K562 (cell line): ENCODE results near the gene HOXB6. TPM values are rescaled to one million over a fixed set of nuclear protein-coding genes. Genes with fewer than 3 reads are reported as not detected.

ENCODE experiments used
- ATAC-seq: fragments of 200-7000 bp; cut with Tn5 transposase; 3 replicates; pipeline ENCODE4 v1.9.1; 2020; ENCODE audit warnings: moderate library complexity
- BruUV-seq: library from RNA; stranded (reverse); fragments of 400-500 nt; replicated peaks from 2 replicates; lab custom pipeline; 2021; lab: Mats Ljungman, UMichigan
- CTCF ChIA-PET: fragments of 300-600 bp; formaldehyde crosslinking; extraction: SDS; loops from one replicate; lab custom pipeline; 2021; ENCODE audit warnings: low intra/inter-chr PET ratio; lab: Yijun Ruan, JAX
- POLR2A ChIA-PET: fragments of 300-600, 350-650 bp; sonication (Branson Sonifier 250); formaldehyde crosslinking; extraction: SDS; loops from one replicate; lab custom pipeline; 2021; ENCODE audit warnings: antibody characterized with exemption, inconsistent platforms; lab: Yijun Ruan, JAX
- DNase-seq, 4 experiments: peaks; one replicate each; pipeline versions ENCODE4 v3.0.0 to v3.0.0-alpha.2; 2011 to 2018; ENCODE audit warnings: low spot score in 3 of 4, mixed read lengths in 3 of 4; ENCODE audit errors: extremely low read depth in 1 of 4
- FAIRE-seq: peaks from 2 replicates; lab custom pipeline; 2011; peaks lifted over from hg19 to GRCh38; lab: Jason Lieb, UNC
- H2AFZ ChIP-seq: 2 replicates; pipeline ENCODE4 v1.6.0; 2011; ENCODE audit warnings: low read depth, low read length, control low read depth, inconsistent platforms
- H3K27ac ChIP-seq: fragments of 200-600 bp; 3 replicates; pipeline ENCODE4 v1.8.0; 2011; ENCODE audit warnings: low read depth, mild to moderate bottlenecking, control low read depth, inconsistent platforms, low read length, moderate library complexity, mixed read lengths; ENCODE audit errors: extremely low read depth
- H3K27me3 ChIP-seq, 2 experiments: fragments of 300-600 bp in 1 of 2; 2 replicates in 1 of 2; 3 replicates in 1 of 2; pipeline versions ENCODE4 v1.6.0 to v1.8.0; 2011; ENCODE audit warnings: inconsistent platforms in 2 of 2, low read length in 2 of 2, mild to moderate bottlenecking in 1 of 2, mixed read lengths in 1 of 2, moderate library complexity in 1 of 2; ENCODE audit not compliant: control insufficient read depth in 2 of 2, insufficient read depth in 2 of 2
- H3K36me3 ChIP-seq: fragments of 300-600 bp; 3 replicates; pipeline ENCODE4 v1.8.0; 2011; ENCODE audit warnings: mild to moderate bottlenecking, low read length, inconsistent platforms; ENCODE audit not compliant: control insufficient read depth, insufficient read depth
- H3K4me1 ChIP-seq, 2 experiments: fragments of 200-600 bp in 1 of 2; replicated peaks in 1 of 2; 2 replicates in 1 of 2; 3 replicates in 1 of 2; pipeline versions ENCODE4 v1.5.1 to v1.8.0; 2011; ENCODE audit warnings: inconsistent platforms in 2 of 2, low read length in 2 of 2, mild to moderate bottlenecking in 1 of 2, mixed read lengths in 1 of 2, moderate library complexity in 1 of 2; ENCODE audit not compliant: control insufficient read depth in 2 of 2, insufficient read depth in 2 of 2
- H3K4me2 ChIP-seq: 2 replicates; pipeline ENCODE4 v1.6.1; 2011; ENCODE audit warnings: low read length, control low read depth, inconsistent platforms, mixed read lengths; ENCODE audit not compliant: insufficient read depth
- H3K4me3 ChIP-seq: fragments of 200-600 bp; sonication (generic), shearing (Covaris generic); 2 replicates; pipeline ENCODE4 v1.5.1; 2016; ENCODE audit warnings: control low read depth, inconsistent platforms
- H3K79me2 ChIP-seq: fragments of 200-600 bp; 3 replicates; pipeline ENCODE4 v1.8.0; 2011; ENCODE audit warnings: low read length, inconsistent platforms; ENCODE audit not compliant: control insufficient read depth, insufficient read depth
- H3K9ac ChIP-seq, 2 experiments: 2 replicates each; pipeline versions ENCODE4 v1.6.0 to v1.6.1; 2011; ENCODE audit warnings: low read depth in 2 of 2, low read length in 2 of 2, control low read depth in 1 of 2, inconsistent platforms in 1 of 2, mild to moderate bottlenecking in 1 of 2, mixed read lengths in 1 of 2; ENCODE audit not compliant: insufficient read depth in 1 of 2
- H3K9me1 ChIP-seq: one replicate; pipeline ENCODE4 v1.6.0; 2011; ENCODE audit warnings: inconsistent platforms, mild to moderate bottlenecking, low read length, moderate library complexity; ENCODE audit not compliant: control insufficient read depth, insufficient read depth
- H3K9me3 ChIP-seq: replicated peaks from 2 replicates; pipeline ENCODE4 v1.5.1; 2011; ENCODE audit warnings: low read depth, low read length, inconsistent platforms; ENCODE audit not compliant: control insufficient read depth, insufficient read depth
- H4K20me1 ChIP-seq: replicated peaks from 2 replicates; pipeline ENCODE4 v1.6.1; 2011; ENCODE audit warnings: low read length, inconsistent platforms, mixed read lengths; ENCODE audit not compliant: control insufficient read depth, insufficient read depth
- KDM1A ChIP-seq, 2 experiments: fragments of 450-650 bp; IDR thresholded peaks; 2 replicates each; pipeline ENCODE4 v1.6.1; 2016; ENCODE audit warnings: mild to moderate bottlenecking in 2 of 2
- PCBP1 ChIP-seq: fragments of 200-400 bp; formaldehyde crosslinking; IDR thresholded peaks from 2 replicates; pipeline ENCODE4 v1.6.1; 2018; ENCODE audit warnings: mild to moderate bottlenecking, low read depth, low read length; ENCODE audit not compliant: poor library complexity, severe bottlenecking
- STAT5A ChIP-seq: IDR thresholded peaks from 2 replicates; pipeline ENCODE4 v1.6.1; 2012; ENCODE audit warnings: low read length, inconsistent platforms, borderline replicate concordance
- TCFL5 ChIP-seq: fragments of 250-450 bp; sonication (Bioruptor Pico); conservative IDR thresholded peaks from 2 replicates; pipeline ENCODE4 v1.6.1; 2021; ENCODE audit warnings: mild to moderate bottlenecking, moderate library complexity, matching md5 sums
- WGBS: fragments of 100-300 bp; shearing (Covaris generic); methylation state at CpG from one replicate; pipeline ENCODE4 v1.1.6; 2016; ENCODE audit warnings: low coverage, mixed read lengths; ENCODE audit not compliant: insufficient coverage; ENCODE audit errors: missing lambda C conversion rate; 5-methylcytosine and 5-hydroxymethylcytosine counted together
- in situ Hi-C: fragments of 300-500 bp; cut with MboI; formaldehyde crosslinking; loops from 4 replicates; pipeline ENCODE4 v1.15.0; 2018; ENCODE audit warnings: inconsistent platforms, mixed read lengths
- intact Hi-C: fragments of 100-400 bp; cut with micrococcal nuclease; formaldehyde crosslinking; loops from 2 replicates; pipeline ENCODE4 v1.14.2; 2022
- polyA plus RNA-seq, 8 experiments: library from polyadenylated mRNA; depleted of rRNA in 4 of 8; stranded (reverse) in 5 of 8; unstranded in 3 of 8; fragments of >200 nt; fragmentation: Nextera tagmentation in 2 of 8; fragmentation: Illumina TruSeq in 1 of 8; extraction: Ambion mirVana in 2 of 8; extraction: Trizol in 1 of 8; gene quantifications; 2 replicates each; pipeline versions ENCODE4 v1.2.1 to v1.2.3, GENCODE V29; 2011 to 2014; ENCODE audit warnings: inconsistent platforms in 1 of 8, missing spikeins in 1 of 8
- total RNA-seq, 7 experiments: library from RNA; depleted of rRNA in 6 of 7; stranded (reverse); fragments of >200 nt in 6 of 7; fragmentation: Illumina TruSeq in 2 of 7; extraction: Trizol in 2 of 7; gene quantifications; 2 replicates each; pipeline versions ENCODE4 v1.2.1 to v1.2.3, GENCODE V29; 2011 to 2021; ENCODE audit warnings: low replicate concordance in 1 of 7
- TF ChIP-seq, protein P1 (sequence below): fragments of 250-450 bp; sonication (Bioruptor Pico); IDR thresholded peaks from 2 replicates; pipeline ENCODE4 v1.8.0; 2021; ENCODE audit warnings: borderline replicate concordance, mild to moderate bottlenecking, moderate library complexity; ENCODE audit not compliant: poor library complexity, severe bottlenecking
- TF ChIP-seq, protein P2 (sequence below), 3 experiments: fragments of 200-800 bp in 1 of 3; fragments of 250-450 bp in 1 of 3; fragments of 450-650 bp in 1 of 3; sonication (Bioruptor Pico) in 1 of 3; sonication (Bioruptor generic) in 1 of 3; formaldehyde crosslinking in 1 of 3; IDR thresholded peaks; 2 replicates each; pipeline versions ENCODE4 v1.6.1 to v1.8.0; 2016 to 2022; ENCODE audit warnings: mild to moderate bottlenecking in 2 of 3, missing genetic modification characterization in 2 of 3, missing compliant biosample characterization in 1 of 3, moderate library complexity in 1 of 3
- TF ChIP-seq, protein P3 (sequence below): sonication (generic); formaldehyde crosslinking; IDR thresholded peaks from 2 replicates; pipeline ENCODE4 v1.8.1; 2023; ENCODE audit warnings: mild to moderate bottlenecking, missing genetic modification reagents
- TF ChIP-seq, protein P4 (sequence below): sonication (generic); formaldehyde crosslinking; IDR thresholded peaks from 2 replicates; pipeline ENCODE4 v1.8.1; 2023; ENCODE audit warnings: mild to moderate bottlenecking, missing genetic modification reagents

The HOXB6 gene
- total and polyA plus RNA-seq, 9 of the 15 experiments (the other 6 are each of a cell fraction or from before 2014, with no cell fraction given) = 1.2 to 14.8 (median 4.9) TPM

DNA sequence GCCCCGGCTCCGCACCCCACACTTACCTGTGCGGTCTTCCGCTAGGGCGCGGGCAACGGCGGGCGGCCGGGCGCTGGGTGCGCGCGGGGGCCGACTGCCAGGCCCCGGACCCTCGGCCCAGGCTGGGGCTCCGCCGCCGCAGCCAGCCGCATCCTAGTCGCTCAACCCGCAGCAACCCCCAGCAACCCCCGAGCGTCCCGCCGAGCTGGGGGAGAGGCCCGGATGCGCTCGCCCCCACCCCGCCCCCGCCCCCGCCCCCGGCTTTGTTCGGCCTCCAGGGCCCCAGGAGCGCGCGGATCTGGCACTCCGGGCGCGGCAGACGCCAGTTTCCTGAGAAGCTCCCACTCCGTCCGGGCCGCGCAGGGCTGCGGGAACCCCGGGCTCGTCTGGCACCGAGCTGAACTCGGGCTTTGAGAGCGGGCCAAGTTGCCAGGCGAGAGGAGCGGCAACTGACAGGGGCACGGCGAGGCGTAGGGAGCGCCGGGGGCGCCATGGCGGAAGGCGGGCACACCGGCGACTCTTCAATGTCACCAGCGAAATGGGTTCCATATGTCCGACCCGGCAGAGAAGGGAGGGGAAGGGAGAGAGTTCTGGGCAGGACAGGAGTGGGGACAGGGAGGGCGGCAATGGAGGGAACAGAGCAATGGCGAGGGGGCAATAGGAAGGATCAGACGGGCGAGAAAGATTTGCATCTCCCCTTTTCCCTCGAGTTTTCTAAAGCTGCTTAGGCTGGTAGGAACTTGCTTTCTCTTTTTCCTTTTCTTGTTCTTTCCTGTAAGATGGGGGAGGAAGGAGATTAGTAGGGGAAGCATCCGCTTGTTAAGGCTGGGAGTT, 40.4 kb downstream of the HOXB6 start:
- POLR2A ChIA-PET = interaction anchor here (0.6 to 3.9 kb wide), 3 partner anchors 8 to 1647 kb away, joined by 3 to 21 read pairs (median 4); no protein-coding TSS in a partner anchor
- WGBS = 90% methylated on average over 26 of the region's 73 CpGs
- no peak overlapping the region for H3K4me3 ChIP-seq

More for the DNA sequence above, 40.4 kb downstream of the HOXB6 start:
- H3K4me1 ChIP-seq = peaks cover 8 to 16% of the 10 kb centered on the region in 2 experiments
- no peak for FAIRE-seq
- H3K9me3 ChIP-seq = no peaks in the 10 kb centered on the region
- H3K9ac ChIP-seq = no peak overlapping the region
- peaks cover 6% of the 10 kb centered on the region for H3K9me1 ChIP-seq
- H3K27me3 ChIP-seq = no peaks in the 10 kb centered on the region
- CTCF ChIA-PET = no interaction called here
- no peak overlapping the region for H2AFZ ChIP-seq
- peaks cover 46% of the 10 kb centered on the region for H3K79me2 ChIP-seq
- DNase-seq = peak in 1 of 4 experiments; percentile 33
- H3K27ac ChIP-seq = no peak overlapping the region
- ATAC-seq = no peak
- no TSS peak for BruUV-seq
- H3K36me3 ChIP-seq = peaks cover 89% of the 10 kb centered on the region; the same call in 2 of the 3 replicates
- H4K20me1 ChIP-seq = no peaks in the 10 kb centered on the region; the same call in 1 of the 2 replicates
- no peak overlapping the region for H3K4me2 ChIP-seq
- in situ Hi-C loops = no loop called here
- TF ChIP-seq, protein P1, sequence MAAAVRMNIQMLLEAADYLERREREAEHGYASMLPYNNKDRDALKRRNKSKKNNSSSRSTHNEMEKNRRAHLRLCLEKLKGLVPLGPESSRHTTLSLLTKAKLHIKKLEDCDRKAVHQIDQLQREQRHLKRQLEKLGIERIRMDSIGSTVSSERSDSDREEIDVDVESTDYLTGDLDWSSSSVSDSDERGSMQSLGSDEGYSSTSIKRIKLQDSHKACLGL (CRISPR knock-in tag) = no peak
- TF ChIP-seq PCBP1 (no peak), KDM1A (IDR thresholded peaks at IDR 0.05) (no peak), STAT5A (no peak), TCFL5 (no peak)
- TF ChIP-seq, protein P2, sequence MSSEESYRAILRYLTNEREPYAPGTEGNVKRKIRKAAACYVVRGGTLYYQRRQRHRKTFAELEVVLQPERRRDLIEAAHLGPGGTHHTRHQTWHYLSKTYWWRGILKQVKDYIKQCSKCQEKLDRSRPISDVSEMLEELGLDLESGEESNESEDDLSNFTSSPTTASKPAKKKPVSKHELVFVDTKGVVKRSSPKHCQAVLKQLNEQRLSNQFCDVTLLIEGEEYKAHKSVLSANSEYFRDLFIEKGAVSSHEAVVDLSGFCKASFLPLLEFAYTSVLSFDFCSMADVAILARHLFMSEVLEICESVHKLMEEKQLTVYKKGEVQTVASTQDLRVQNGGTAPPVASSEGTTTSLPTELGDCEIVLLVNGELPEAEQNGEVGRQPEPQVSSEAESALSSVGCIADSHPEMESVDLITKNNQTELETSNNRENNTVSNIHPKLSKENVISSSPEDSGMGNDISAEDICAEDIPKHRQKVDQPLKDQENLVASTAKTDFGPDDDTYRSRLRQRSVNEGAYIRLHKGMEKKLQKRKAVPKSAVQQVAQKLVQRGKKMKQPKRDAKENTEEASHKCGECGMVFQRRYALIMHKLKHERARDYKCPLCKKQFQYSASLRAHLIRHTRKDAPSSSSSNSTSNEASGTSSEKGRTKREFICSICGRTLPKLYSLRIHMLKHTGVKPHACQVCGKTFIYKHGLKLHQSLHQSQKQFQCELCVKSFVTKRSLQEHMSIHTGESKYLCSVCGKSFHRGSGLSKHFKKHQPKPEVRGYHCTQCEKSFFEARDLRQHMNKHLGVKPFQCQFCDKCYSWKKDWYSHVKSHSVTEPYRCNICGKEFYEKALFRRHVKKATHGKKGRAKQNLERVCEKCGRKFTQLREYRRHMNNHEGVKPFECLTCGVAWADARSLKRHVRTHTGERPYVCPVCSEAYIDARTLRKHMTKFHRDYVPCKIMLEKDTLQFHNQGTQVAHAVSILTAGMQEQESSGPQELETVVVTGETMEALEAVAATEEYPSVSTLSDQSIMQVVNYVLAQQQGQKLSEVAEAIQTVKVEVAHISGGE (CRISPR knock-in tag; IDR thresholded peaks at IDR 0.05) = no peak
- TF ChIP-seq, protein P3, sequence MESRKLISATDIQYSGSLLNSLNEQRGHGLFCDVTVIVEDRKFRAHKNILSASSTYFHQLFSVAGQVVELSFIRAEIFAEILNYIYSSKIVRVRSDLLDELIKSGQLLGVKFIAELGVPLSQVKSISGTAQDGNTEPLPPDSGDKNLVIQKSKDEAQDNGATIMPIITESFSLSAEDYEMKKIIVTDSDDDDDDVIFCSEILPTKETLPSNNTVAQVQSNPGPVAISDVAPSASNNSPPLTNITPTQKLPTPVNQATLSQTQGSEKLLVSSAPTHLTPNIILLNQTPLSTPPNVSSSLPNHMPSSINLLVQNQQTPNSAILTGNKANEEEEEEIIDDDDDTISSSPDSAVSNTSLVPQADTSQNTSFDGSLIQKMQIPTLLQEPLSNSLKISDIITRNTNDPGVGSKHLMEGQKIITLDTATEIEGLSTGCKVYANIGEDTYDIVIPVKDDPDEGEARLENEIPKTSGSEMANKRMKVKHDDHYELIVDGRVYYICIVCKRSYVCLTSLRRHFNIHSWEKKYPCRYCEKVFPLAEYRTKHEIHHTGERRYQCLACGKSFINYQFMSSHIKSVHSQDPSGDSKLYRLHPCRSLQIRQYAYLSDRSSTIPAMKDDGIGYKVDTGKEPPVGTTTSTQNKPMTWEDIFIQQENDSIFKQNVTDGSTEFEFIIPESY (CRISPR knock-in tag) = 0 out of 2 replicates have a peak, but pooled peaks have one; percentile 7
- TF ChIP-seq, protein P4, sequence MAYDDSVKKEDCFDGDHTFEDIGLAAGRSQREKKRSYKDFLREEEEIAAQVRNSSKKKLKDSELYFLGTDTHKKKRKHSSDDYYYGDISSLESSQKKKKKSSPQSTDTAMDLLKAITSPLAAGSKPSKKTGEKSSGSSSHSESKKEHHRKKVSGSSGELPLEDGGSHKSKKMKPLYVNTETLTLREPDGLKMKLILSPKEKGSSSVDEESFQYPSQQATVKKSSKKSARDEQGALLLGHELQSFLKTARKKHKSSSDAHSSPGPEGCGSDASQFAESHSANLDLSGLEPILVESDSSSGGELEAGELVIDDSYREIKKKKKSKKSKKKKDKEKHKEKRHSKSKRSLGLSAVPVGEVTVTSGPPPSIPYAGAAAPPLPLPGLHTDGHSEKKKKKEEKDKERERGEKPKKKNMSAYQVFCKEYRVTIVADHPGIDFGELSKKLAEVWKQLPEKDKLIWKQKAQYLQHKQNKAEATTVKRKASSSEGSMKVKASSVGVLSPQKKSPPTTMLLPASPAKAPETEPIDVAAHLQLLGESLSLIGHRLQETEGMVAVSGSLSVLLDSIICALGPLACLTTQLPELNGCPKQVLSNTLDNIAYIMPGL = no peak
- intact Hi-C loops = no loop called here
